Endothelial cell of umbilical vein (primary cell): Measurements from ENCODE around the gene CRYBG2. TPM values are rescaled to one million over a fixed set of nuclear protein-coding genes. Genes with fewer than 3 reads are reported as not detected.

ENCODE experiments used
- BruUV-seq: library from RNA; stranded (reverse); fragments of 400-500 nt; replicated peaks from 2 replicates; lab custom pipeline; 2021; lab: Mats Ljungman, UMichigan
- CTCF ChIA-PET: fragments of 300-600, 350-600 bp; sonication (Branson Sonifier 250); formaldehyde crosslinking; loops from one replicate; lab custom pipeline; 2021; ENCODE audit warnings: antibody characterized with exemption, inconsistent platforms; lab: Charles Lee
- POLR2A ChIA-PET: fragments of 300-600, 350-600 bp; sonication (Branson Sonifier 250); formaldehyde crosslinking; loops from one replicate; lab custom pipeline; 2021; ENCODE audit warnings: antibody characterized with exemption, inconsistent platforms; lab: Charles Lee
- DNase-seq: peaks from one replicate; pipeline ENCODE4 v3.0.0-alpha.2; 2011; ENCODE audit warnings: low read depth, low spot score
- FAIRE-seq: peaks from 2 replicates; lab custom pipeline; 2011; peaks lifted over from hg19 to GRCh38; lab: Jason Lieb, UNC
- H2AFZ ChIP-seq: 2 replicates; pipeline ENCODE4 v1.6.0; 2012; ENCODE audit warnings: low read depth, low read length, control low read depth, inconsistent platforms
- H3K27ac ChIP-seq: 2 replicates; pipeline ENCODE4 v1.5.1; 2011; ENCODE audit warnings: low read depth, mild to moderate bottlenecking, control low read depth, low read length, moderate library complexity; ENCODE audit not compliant: insufficient read depth
- H3K27me3 ChIP-seq, 2 experiments: 2 replicates each; pipeline versions ENCODE4 v1.6.0 to v1.6.1; 2011; ENCODE audit warnings: low read length in 2 of 2, mixed read lengths in 1 of 2; ENCODE audit not compliant: control insufficient read depth in 2 of 2, insufficient read depth in 2 of 2
- H3K36me3 ChIP-seq, 2 experiments: 2 replicates in 1 of 2; 3 replicates in 1 of 2; pipeline ENCODE4 v1.5.1; 2011; ENCODE audit warnings: low read length in 2 of 2, mild to moderate bottlenecking in 1 of 2, moderate library complexity in 1 of 2; ENCODE audit not compliant: control insufficient read depth in 2 of 2, insufficient read depth in 2 of 2; ENCODE audit errors: extremely low read depth in 1 of 2
- H3K4me1 ChIP-seq: 3 replicates; pipeline ENCODE4 v1.5.1; 2011; ENCODE audit warnings: mild to moderate bottlenecking, low read length; ENCODE audit not compliant: control insufficient read depth, insufficient read depth; ENCODE audit errors: extremely low read depth
- H3K4me2 ChIP-seq: 2 replicates; pipeline ENCODE4 v1.6.1; 2011; ENCODE audit warnings: low read length, control low read depth, mixed read lengths; ENCODE audit not compliant: insufficient read depth
- H3K4me3 ChIP-seq, 3 experiments: fragments of 200-600 bp in 1 of 3; sonication (generic), shearing (Covaris generic) in 1 of 3; replicated peaks in 1 of 3; 2 replicates each; pipeline ENCODE4 v1.5.1; 2011 to 2016; ENCODE audit warnings: control low read depth in 3 of 3, low read length in 3 of 3, mild to moderate bottlenecking in 2 of 3, inconsistent platforms in 1 of 3, low read depth in 1 of 3, moderate library complexity in 1 of 3; ENCODE audit not compliant: insufficient read depth in 1 of 3
- H3K79me2 ChIP-seq: 2 replicates; pipeline ENCODE4 v1.6.0; 2012; ENCODE audit warnings: low read length, inconsistent platforms; ENCODE audit not compliant: control insufficient read depth, insufficient read depth
- H3K9ac ChIP-seq: replicated peaks from 2 replicates; pipeline ENCODE3; 2011; ENCODE audit warnings: low read length, control low read depth; ENCODE audit not compliant: insufficient read depth; ENCODE audit errors: extremely low read depth
- H3K9me1 ChIP-seq: replicated peaks from 3 replicates; pipeline ENCODE4 v1.6.0; 2011; ENCODE audit warnings: mild to moderate bottlenecking, low read length; ENCODE audit not compliant: control insufficient read depth, insufficient read depth; ENCODE audit errors: extremely low read depth
- H3K9me3 ChIP-seq: replicated peaks from 2 replicates; pipeline ENCODE4 v1.5.1; 2012; ENCODE audit warnings: low read length, inconsistent platforms; ENCODE audit not compliant: control insufficient read depth, insufficient read depth
- H4K20me1 ChIP-seq: replicated peaks from 2 replicates; pipeline ENCODE3; 2011; ENCODE audit warnings: mild to moderate bottlenecking, low read length; ENCODE audit not compliant: control insufficient read depth, insufficient read depth; ENCODE audit errors: extremely low read depth
- CTCF ChIP-seq, 2 donors: IDR thresholded peaks; 1 replicate in 1 of 2; 2 replicates in 1 of 2; pipeline ENCODE4 v1.5.1; 2011; ENCODE audit warnings: low read length in 2 of 2, mild to moderate bottlenecking in 2 of 2, moderate library complexity in 2 of 2, control low read depth in 1 of 2, inconsistent platforms in 1 of 2, low read depth in 1 of 2; ENCODE audit not compliant: insufficient read depth in 1 of 2; ENCODE audit errors: extremely low read depth in 1 of 2
- EZH2 ChIP-seq: IDR thresholded peaks from 2 replicates; pipeline ENCODE4 v1.6.1; 2012; ENCODE audit warnings: borderline replicate concordance, low read depth, mild to moderate bottlenecking, moderate library complexity, low read length, inconsistent platforms; ENCODE audit not compliant: severe bottlenecking
- FOS ChIP-seq: IDR thresholded peaks from 2 replicates; pipeline ENCODE4 v1.6.1; 2011; ENCODE audit warnings: mild to moderate bottlenecking, low read length, moderate library complexity, borderline replicate concordance; ENCODE audit not compliant: insufficient read depth
- GATA2 ChIP-seq: IDR thresholded peaks from 2 replicates; pipeline ENCODE4 v1.7.0; 2011; ENCODE audit warnings: low read depth, mild to moderate bottlenecking, moderate library complexity, mixed read lengths, low read length; ENCODE audit not compliant: insufficient read length, insufficient read depth
- JUN ChIP-seq: IDR thresholded peaks from 2 replicates; pipeline ENCODE4 v1.6.1; 2011; ENCODE audit warnings: borderline replicate concordance, low read depth; ENCODE audit not compliant: insufficient read length, insufficient read depth
- MAX ChIP-seq: IDR thresholded peaks from 2 replicates; pipeline ENCODE4 v1.6.1; 2011; ENCODE audit not compliant: insufficient read depth, insufficient read length
- MYC ChIP-seq: IDR thresholded peaks from one replicate; pipeline ENCODE4 v1.6.1; 2011; ENCODE audit warnings: mild to moderate bottlenecking, low read depth, low read length
- POLR2A ChIP-seq: IDR thresholded peaks from 2 replicates; pipeline ENCODE4 v1.6.1; 2012; ENCODE audit warnings: low read depth, mild to moderate bottlenecking, control low read depth, low read length
- POLR2AphosphoS5 ChIP-seq: IDR thresholded peaks from 2 replicates; pipeline ENCODE4 v1.6.1; 2012; ENCODE audit warnings: low read depth, mild to moderate bottlenecking, control low read depth, low read length, moderate library complexity; ENCODE audit not compliant: insufficient read depth
- dilution Hi-C: fragments of 300-500 bp; cut with MboI; formaldehyde crosslinking; loops from one replicate; pipeline ENCODE4 v1.15.0; 2019; ENCODE audit warnings: low sequenced_read_pairs; ENCODE audit not compliant: extremely low pct_ligation_motif_present
- intact Hi-C: fragments of 100-400 bp; cut with micrococcal nuclease; formaldehyde crosslinking; loops from one replicate; pipeline ENCODE4 v1.10.0; 2022
- polyA plus RNA-seq, 4 experiments: library from polyadenylated mRNA; depleted of rRNA in 3 of 4; stranded (reverse) in 3 of 4; unstranded in 1 of 4; fragments of >200 nt; gene quantifications; 2 replicates each; pipeline versions ENCODE4 v1.2.1 to v1.2.3, GENCODE V29; 2011 to 2012; ENCODE audit warnings: missing spikeins in 1 of 4
- total RNA-seq: library from RNA; stranded (reverse); gene quantifications from 2 replicates; pipeline ENCODE4 v1.2.3, GENCODE V29; 2021

CRYBG2 gene
- total and polyA plus RNA-seq, 2 donors (not counting 3 experiments of a cell fraction or from before 2014, with no cell fraction given) = not detected

- Histone ChIP-seq H3K9ac (no peak overlapping the region), H3K9me1 (no peaks in the 10 kb centered on the region), H3K36me3 (no peaks in the 10 kb centered on the region), H3K9me3 (no peaks in the 10 kb centered on the region), H3K4me3 (no peak overlapping the region), H3K4me2 (no peak overlapping the region), H3K27me3 (peaks cover 9% of the 10 kb centered on the region in 2 experiments), H3K4me1 (peaks cover 15% of the 10 kb centered on the region), H3K27ac (no peak overlapping the region), H4K20me1 (no peaks in the 10 kb centered on the region), H3K79me2 (no peaks in the 10 kb centered on the region), H2AFZ (no peak overlapping the region)
- TF ChIP-seq JUN (no peak), MYC (no peak), MAX (no peak), GATA2 (no peak), POLR2AphosphoS5 (no peak), EZH2 (no peak), POLR2A (no peak), FOS (no peak), CTCF (IDR thresholded peaks at IDR 0.05; ENCODE audit: extremely low read depth in 1 of 2, insufficient read depth in 1 of 2, low read depth in 1 of 2, low read length in 2 of 2) (no peak)
- dilution Hi-C loops = no loop called here
- POLR2A ChIA-PET = no interaction called here
- DNase-seq (no peak), FAIRE-seq (no peak)
- BruUV-seq = no TSS peak
- CTCF ChIA-PET = interaction anchor here (1.0 to 1.5 kb wide), 2 partner anchors 9 kb away, joined by 3 to 8 read pairs; no protein-coding TSS in a partner anchor
- intact Hi-C loops = no loop called here
Observed at GRCh38 chr1:26354972-26355371, 1.0 kb upstream of the CRYBG2 start.
